K562 (cell line): Measurements from ENCODE around the gene ZSCAN22. TPM values are rescaled to one million over a fixed set of nuclear protein-coding genes. Genes with fewer than 3 reads are reported as not detected.

Experiments
- NFXL1 ChIP-seq: fragments of 450-650 bp; formaldehyde crosslinking; IDR thresholded peaks from 2 replicates; pipeline ENCODE4 v1.4.0; 2021; ENCODE audit warnings: mild to moderate bottlenecking
- SMARCC2 ChIP-seq: fragments of 450-650 bp; IDR thresholded peaks from 2 replicates; pipeline ENCODE4 v1.6.1; 2017; ENCODE audit warnings: antibody characterized with exemption, moderate library complexity, mild to moderate bottlenecking, low read depth
- ZNF12 ChIP-seq: sonication (generic); formaldehyde crosslinking; IDR thresholded peaks from 2 replicates; pipeline ENCODE4 v1.4.0; 2020; ENCODE audit warnings: mild to moderate bottlenecking, missing genetic modification reagents
- ZNF224 ChIP-seq: sonication (generic); formaldehyde crosslinking; IDR thresholded peaks from 2 replicates; pipeline ENCODE4 v1.8.0; 2022; ENCODE audit warnings: mild to moderate bottlenecking, missing genetic modification reagents
- polyA plus RNA-seq, 8 experiments: library from polyadenylated mRNA; depleted of rRNA in 4 of 8; stranded (reverse) in 5 of 8; unstranded in 3 of 8; fragments of >200 nt; fragmentation: Nextera tagmentation in 2 of 8; fragmentation: Illumina TruSeq in 1 of 8; extraction: Ambion mirVana in 2 of 8; extraction: Trizol in 1 of 8; gene quantifications; 2 replicates each; pipeline versions ENCODE4 v1.2.1 to v1.2.3, GENCODE V29; 2011 to 2014; ENCODE audit warnings: inconsistent platforms in 1 of 8, missing spikeins in 1 of 8
- total RNA-seq, 7 experiments: library from RNA; depleted of rRNA in 6 of 7; stranded (reverse); fragments of >200 nt in 6 of 7; fragmentation: Illumina TruSeq in 2 of 7; extraction: Trizol in 2 of 7; gene quantifications; 2 replicates each; pipeline versions ENCODE4 v1.2.1 to v1.2.3, GENCODE V29; 2011 to 2021; ENCODE audit warnings: low replicate concordance in 1 of 7
- TF ChIP-seq, protein P1 (sequence below): sonication (generic); formaldehyde crosslinking; IDR thresholded peaks from 2 replicates; pipeline ENCODE4 v1.8.0; 2023; ENCODE audit warnings: missing genetic modification reagents, mild to moderate bottlenecking, borderline replicate concordance

ZSCAN22 gene
- total and polyA plus RNA-seq, 9 of the 15 experiments (the other 6 are each of a cell fraction or from before 2014, with no cell fraction given), result 0.98 to 5.3 (median 3.0) TPM

DNA sequence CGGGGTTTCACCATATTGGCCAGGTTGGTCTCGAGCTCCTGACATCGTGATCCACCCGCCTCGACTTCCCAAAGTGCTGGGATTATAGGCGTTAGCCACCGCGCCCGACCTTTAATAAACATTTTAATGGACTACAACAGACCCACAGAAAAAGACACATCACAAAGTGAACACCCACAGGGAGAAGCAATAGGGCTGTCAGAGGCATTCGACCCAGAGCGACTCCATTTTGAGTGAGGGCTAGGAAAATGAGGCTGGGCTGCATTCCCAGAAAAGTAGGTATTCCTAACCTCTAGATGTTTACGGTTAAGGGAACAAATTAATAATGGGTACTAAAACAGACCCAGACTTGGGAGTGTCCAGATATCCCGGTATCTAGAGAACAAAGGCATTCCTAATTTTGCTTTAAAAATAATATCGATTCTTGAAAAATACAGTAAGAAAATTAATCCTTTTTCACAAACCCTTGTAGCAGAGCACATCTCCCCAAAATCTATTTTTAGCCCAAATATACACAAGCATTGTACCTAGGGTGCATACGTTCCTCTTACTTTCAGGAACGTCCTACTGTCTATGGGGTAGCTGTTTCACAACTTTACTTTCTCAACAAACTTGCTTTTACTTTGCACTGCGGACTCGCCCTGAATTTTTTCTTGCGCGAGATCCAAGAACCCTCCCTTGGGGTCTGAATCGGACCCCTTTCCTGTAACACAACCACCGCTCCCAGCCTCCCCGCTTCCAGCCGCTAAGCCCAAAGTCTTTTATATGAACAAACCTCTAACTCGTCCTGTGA lies 48.9 kb upstream of the ZSCAN22 start (continued):
- TF ChIP-seq, protein P1, sequence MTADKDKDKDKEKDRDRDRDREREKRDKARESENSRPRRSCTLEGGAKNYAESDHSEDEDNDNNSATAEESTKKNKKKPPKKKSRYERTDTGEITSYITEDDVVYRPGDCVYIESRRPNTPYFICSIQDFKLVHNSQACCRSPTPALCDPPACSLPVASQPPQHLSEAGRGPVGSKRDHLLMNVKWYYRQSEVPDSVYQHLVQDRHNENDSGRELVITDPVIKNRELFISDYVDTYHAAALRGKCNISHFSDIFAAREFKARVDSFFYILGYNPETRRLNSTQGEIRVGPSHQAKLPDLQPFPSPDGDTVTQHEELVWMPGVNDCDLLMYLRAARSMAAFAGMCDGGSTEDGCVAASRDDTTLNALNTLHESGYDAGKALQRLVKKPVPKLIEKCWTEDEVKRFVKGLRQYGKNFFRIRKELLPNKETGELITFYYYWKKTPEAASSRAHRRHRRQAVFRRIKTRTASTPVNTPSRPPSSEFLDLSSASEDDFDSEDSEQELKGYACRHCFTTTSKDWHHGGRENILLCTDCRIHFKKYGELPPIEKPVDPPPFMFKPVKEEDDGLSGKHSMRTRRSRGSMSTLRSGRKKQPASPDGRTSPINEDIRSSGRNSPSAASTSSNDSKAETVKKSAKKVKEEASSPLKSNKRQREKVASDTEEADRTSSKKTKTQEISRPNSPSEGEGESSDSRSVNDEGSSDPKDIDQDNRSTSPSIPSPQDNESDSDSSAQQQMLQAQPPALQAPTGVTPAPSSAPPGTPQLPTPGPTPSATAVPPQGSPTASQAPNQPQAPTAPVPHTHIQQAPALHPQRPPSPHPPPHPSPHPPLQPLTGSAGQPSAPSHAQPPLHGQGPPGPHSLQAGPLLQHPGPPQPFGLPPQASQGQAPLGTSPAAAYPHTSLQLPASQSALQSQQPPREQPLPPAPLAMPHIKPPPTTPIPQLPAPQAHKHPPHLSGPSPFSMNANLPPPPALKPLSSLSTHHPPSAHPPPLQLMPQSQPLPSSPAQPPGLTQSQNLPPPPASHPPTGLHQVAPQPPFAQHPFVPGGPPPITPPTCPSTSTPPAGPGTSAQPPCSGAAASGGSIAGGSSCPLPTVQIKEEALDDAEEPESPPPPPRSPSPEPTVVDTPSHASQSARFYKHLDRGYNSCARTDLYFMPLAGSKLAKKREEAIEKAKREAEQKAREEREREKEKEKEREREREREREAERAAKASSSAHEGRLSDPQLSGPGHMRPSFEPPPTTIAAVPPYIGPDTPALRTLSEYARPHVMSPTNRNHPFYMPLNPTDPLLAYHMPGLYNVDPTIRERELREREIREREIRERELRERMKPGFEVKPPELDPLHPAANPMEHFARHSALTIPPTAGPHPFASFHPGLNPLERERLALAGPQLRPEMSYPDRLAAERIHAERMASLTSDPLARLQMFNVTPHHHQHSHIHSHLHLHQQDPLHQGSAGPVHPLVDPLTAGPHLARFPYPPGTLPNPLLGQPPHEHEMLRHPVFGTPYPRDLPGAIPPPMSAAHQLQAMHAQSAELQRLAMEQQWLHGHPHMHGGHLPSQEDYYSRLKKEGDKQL (CRISPR knock-in tag), result no peak
- TF ChIP-seq ZNF12 (CRISPR knock-in tag) (no peak), NFXL1 (0 out of 2 replicates have a peak, but pooled peaks have one; percentile 45), SMARCC2 (0 out of 2 replicates have a peak, but pooled peaks have one; percentile 26), ZNF224 (CRISPR knock-in tag) (no peak)
